ENCODE data around the gene RGS11.
A peak's percentile ranks its signal among the peaks of the same experiment; 100 is the strongest.
"Not testable (repeated sequence)": the region's sequence is repeated elsewhere in the genome, so short reads cannot be mapped to it uniquely, and the experiment has no call there.

RGS11 gene

GRCh38 chr16:279531-279930, 3.8 kb upstream of the RGS11 start:
- H3K27me3 Mint-ChIP-seq = peaks cover 19% of the 10 kb centered on the region
- no peak for ATAC-seq (ENCODE audit: low read depth)

GRCh38 chr16:278863-279366, 3.2 kb upstream of the RGS11 start:
- Mint-ChIP-seq H3K9me3 (no peaks in the 10 kb centered on the region), H3K36me3 (no peaks in the 10 kb centered on the region), H3K4me1 (peaks cover 5% of the 10 kb centered on the region), H3K4me3 (no peak overlapping the region), H3K27me3 (peaks cover 19% of the 10 kb centered on the region), H3K27ac (no peak overlapping the region)
- no peak for DNase-seq (ENCODE audit: low spot score in 2 of 2)
- ATAC-seq (ENCODE audit: low read depth) = peak; percentile 58

More at GRCh38 chr16:279531-279930, 3.8 kb upstream of the RGS11 start:
- Mint-ChIP-seq H3K27ac (no peak overlapping the region), H3K9me3 (no peaks in the 10 kb centered on the region), H3K36me3 (no peaks in the 10 kb centered on the region), H3K4me1 (peaks cover 5% of the 10 kb centered on the region), H3K4me3 (no peak overlapping the region)
- no peak for DNase-seq (ENCODE audit: low spot score in 2 of 2)

GRCh38 chr16:276426-277077, 808 bp upstream of the RGS11 start:
- no peaks in the 10 kb centered on the region for H3K9me3 Mint-ChIP-seq
- DNase-seq (ENCODE audit: low spot score in 2 of 2) (no peak), ATAC-seq (ENCODE audit: low read depth) (no peak)
- no peaks in the 10 kb centered on the region for H3K36me3 Mint-ChIP-seq
- H3K4me1 Mint-ChIP-seq = peaks cover 5% of the 10 kb centered on the region
- H3K4me3 Mint-ChIP-seq = peak overlapping the region; percentile 55
- H3K27ac Mint-ChIP-seq = no peak overlapping the region
- peaks cover 18% of the 10 kb centered on the region for H3K27me3 Mint-ChIP-seq

- ATAC-seq (ENCODE audit: low read depth) (peak; percentile 46), DNase-seq (ENCODE audit: low spot score in 2 of 2) (no peak)
- Mint-ChIP-seq H3K9me3 (no peaks in the 10 kb centered on the region), H3K4me3 (peak overlapping the region; percentile 62), H3K36me3 (no peaks in the 10 kb centered on the region), H3K4me1 (peaks cover 5% of the 10 kb centered on the region), H3K27me3 (peaks cover 16% of the 10 kb centered on the region), H3K27ac (no peak overlapping the region)
These were observed 603 bp downstream of the RGS11 start for GRCh38 chr16:275041-275641.

GRCh38 chr16:273547-274421, 2.0 kb downstream of the RGS11 start:
- DNase-seq (ENCODE audit: low spot score in 2 of 2) (no peak), ATAC-seq (ENCODE audit: low read depth) (no peak)
- peaks cover 3% of the 10 kb centered on the region for H3K4me1 Mint-ChIP-seq
- no peak overlapping the region for H3K27ac Mint-ChIP-seq
- no peaks in the 10 kb centered on the region for H3K36me3 Mint-ChIP-seq
- peaks cover 15% of the 10 kb centered on the region for H3K27me3 Mint-ChIP-seq
- H3K9me3 Mint-ChIP-seq = no peaks in the 10 kb centered on the region
- H3K4me3 Mint-ChIP-seq = no peak overlapping the region

- no peak for DNase-seq (ENCODE audit: low spot score in 2 of 2)
- Mint-ChIP-seq H3K9me3 (no peaks in the 10 kb centered on the region), H3K4me3 (no peak overlapping the region), H3K4me1 (peaks cover 3% of the 10 kb centered on the region), H3K36me3 (no peaks in the 10 kb centered on the region), H3K27me3 (peaks cover 13% of the 10 kb centered on the region), H3K27ac (no peak overlapping the region)
- ATAC-seq (ENCODE audit: low read depth) = no peak
These were observed 2.9 kb downstream of the RGS11 start for GRCh38 chr16:272633-273546.

GRCh38 chr16:270381-271255, 5.1 kb downstream of the RGS11 start:
- Mint-ChIP-seq H3K27ac (no peak overlapping the region), H3K36me3 (peaks cover 2% of the 10 kb centered on the region), H3K4me3 (no peak overlapping the region), H3K9me3 (no peaks in the 10 kb centered on the region), H3K4me1 (peaks cover 5% of the 10 kb centered on the region), H3K27me3 (peaks cover 5% of the 10 kb centered on the region)
- no peak for DNase-seq (ENCODE audit: low spot score in 2 of 2)
- no peak for ATAC-seq (ENCODE audit: low read depth)

- Mint-ChIP-seq H3K4me1 (peaks cover 5% of the 10 kb centered on the region), H3K4me3 (no peak overlapping the region), H3K9me3 (no peaks in the 10 kb centered on the region), H3K27me3 (peaks cover 1% of the 10 kb centered on the region), H3K36me3 (peaks cover 2% of the 10 kb centered on the region), H3K27ac (no peak overlapping the region)
- DNase-seq (ENCODE audit: low spot score in 2 of 2) (no peak), ATAC-seq (ENCODE audit: low read depth) (no peak)
These were observed 6.5 kb downstream of the RGS11 start for GRCh38 chr16:269061-269796.

- ATAC-seq (ENCODE audit: low read depth) = no peak
- Mint-ChIP-seq H3K27me3 (peaks cover 1% of the 10 kb centered on the region), H3K4me3 (no peak overlapping the region), H3K4me1 (peaks cover 5% of the 10 kb centered on the region), H3K27ac (no peak overlapping the region), H3K9me3 (no peaks in the 10 kb centered on the region), H3K36me3 (peaks cover 6% of the 10 kb centered on the region)
- DNase-seq (ENCODE audit: low spot score in 2 of 2) = no peak
These were observed 7.3 kb downstream of the RGS11 start for GRCh38 chr16:268141-269053.

- H3K4me1 Mint-ChIP-seq; H3K9me3 Mint-ChIP-seq; H3K27me3 Mint-ChIP-seq; H3K27ac Mint-ChIP-seq; H3K36me3 Mint-ChIP-seq; H3K4me3 Mint-ChIP-seq; ATAC-seq (ENCODE audit: low read depth); DNase-seq (ENCODE audit: low spot score in 2 of 2): not testable (repeated sequence)
These were observed 8.2 kb downstream of the RGS11 start for GRCh38 chr16:267562-267961.

- Mint-ChIP-seq H3K4me1 (peaks cover 5% of the 10 kb centered on the region), H3K36me3 (peaks cover 9% of the 10 kb centered on the region), H3K27ac (no peak overlapping the region), H3K27me3 (no peaks in the 10 kb centered on the region), H3K4me3 (no peak overlapping the region), H3K9me3 (no peaks in the 10 kb centered on the region)
- no peak for DNase-seq (ENCODE audit: low spot score in 2 of 2)
- ATAC-seq (ENCODE audit: low read depth) = no peak
These were observed 9.2 kb downstream of the RGS11 start for GRCh38 chr16:266258-267164.
